ENCODE measurements around the gene CAPN5. TPM values are rescaled to one million over a fixed set of nuclear protein-coding genes. Genes with fewer than 3 reads are reported as not detected.

The CAPN5 gene
- total RNA-seq, 1 donor from 2014 or later, result 18.3 TPM

GRCh38 chr11:77035580-77035979 is 31.2 kb upstream of the CAPN5 start:
- Mint-ChIP-seq H3K27ac (no peak overlapping the region), H3K4me3 (no peak overlapping the region), H3K4me1 (peaks cover 19% of the 10 kb centered on the region), H3K9me3 (no peaks in the 10 kb centered on the region), H3K36me3 (no peaks in the 10 kb centered on the region), H3K27me3 (ENCODE audit: low read depth) (peaks cover 45% of the 10 kb centered on the region)
- TF ChIP-seq CTCF (IDR thresholded peaks at IDR 0.05; ENCODE audit: unreplicated experiment), result no peak
- no peak for DNase-seq (ENCODE audit: low spot score in 2 of 2, unreplicated experiment in 2 of 2)

GRCh38 chr11:77036398-77036797 is 30.4 kb upstream of the CAPN5 start:
- no peak for TF ChIP-seq CTCF (IDR thresholded peaks at IDR 0.05; ENCODE audit: unreplicated experiment)
- H3K27me3 Mint-ChIP-seq (ENCODE audit: low read depth), result peaks cover 43% of the 10 kb centered on the region
- H3K4me3 Mint-ChIP-seq, result no peak overlapping the region
- no peak overlapping the region for H3K27ac Mint-ChIP-seq
- peaks cover 19% of the 10 kb centered on the region for H3K4me1 Mint-ChIP-seq
- no peaks in the 10 kb centered on the region for H3K9me3 Mint-ChIP-seq
- no peaks in the 10 kb centered on the region for H3K36me3 Mint-ChIP-seq
- no peak for DNase-seq (ENCODE audit: low spot score in 2 of 2, unreplicated experiment in 2 of 2)

GRCh38 chr11:77037057-77037456 is 29.7 kb upstream of the CAPN5 start:
- Mint-ChIP-seq H3K9me3 (no peaks in the 10 kb centered on the region), H3K36me3 (no peaks in the 10 kb centered on the region), H3K27ac (no peak overlapping the region), H3K27me3 (ENCODE audit: low read depth) (peaks cover 48% of the 10 kb centered on the region), H3K4me3 (no peak overlapping the region), H3K4me1 (peaks cover 19% of the 10 kb centered on the region)
- no peak for DNase-seq (ENCODE audit: low spot score in 2 of 2, unreplicated experiment in 2 of 2)
- TF ChIP-seq CTCF (IDR thresholded peaks at IDR 0.05; ENCODE audit: unreplicated experiment), result no peak

- TF ChIP-seq CTCF (IDR thresholded peaks at IDR 0.05; ENCODE audit: unreplicated experiment), result no peak
- no peaks in the 10 kb centered on the region for H3K36me3 Mint-ChIP-seq
- H3K9me3 Mint-ChIP-seq, result no peaks in the 10 kb centered on the region
- peaks cover 19% of the 10 kb centered on the region for H3K4me1 Mint-ChIP-seq
- H3K27me3 Mint-ChIP-seq (ENCODE audit: low read depth), result peaks cover 54% of the 10 kb centered on the region
- no peak overlapping the region for H3K27ac Mint-ChIP-seq
- no peak overlapping the region for H3K4me3 Mint-ChIP-seq
- no peak for DNase-seq (ENCODE audit: low spot score in 2 of 2, unreplicated experiment in 2 of 2)
Measured at GRCh38 chr11:77038029-77038824, 28.5 kb upstream of the CAPN5 start.

- Mint-ChIP-seq H3K27ac (no peak overlapping the region), H3K4me1 (peaks cover 19% of the 10 kb centered on the region), H3K36me3 (no peaks in the 10 kb centered on the region), H3K27me3 (ENCODE audit: low read depth) (peaks cover 54% of the 10 kb centered on the region), H3K4me3 (peak overlapping the region; percentile 16), H3K9me3 (no peaks in the 10 kb centered on the region)
- no peak for TF ChIP-seq CTCF (IDR thresholded peaks at IDR 0.05; ENCODE audit: unreplicated experiment)
- DNase-seq (ENCODE audit: low spot score in 2 of 2, unreplicated experiment in 2 of 2), result no peak
Measured at GRCh38 chr11:77038825-77039326, 27.9 kb upstream of the CAPN5 start.
